ENCODE measurements around the gene PRKG1. TPM values are rescaled to one million over a fixed set of nuclear protein-coding genes. Genes with fewer than 3 reads are reported as not detected.

PRKG1 gene
- polyA plus RNA-seq, 3 donors, result not detected

DNA sequence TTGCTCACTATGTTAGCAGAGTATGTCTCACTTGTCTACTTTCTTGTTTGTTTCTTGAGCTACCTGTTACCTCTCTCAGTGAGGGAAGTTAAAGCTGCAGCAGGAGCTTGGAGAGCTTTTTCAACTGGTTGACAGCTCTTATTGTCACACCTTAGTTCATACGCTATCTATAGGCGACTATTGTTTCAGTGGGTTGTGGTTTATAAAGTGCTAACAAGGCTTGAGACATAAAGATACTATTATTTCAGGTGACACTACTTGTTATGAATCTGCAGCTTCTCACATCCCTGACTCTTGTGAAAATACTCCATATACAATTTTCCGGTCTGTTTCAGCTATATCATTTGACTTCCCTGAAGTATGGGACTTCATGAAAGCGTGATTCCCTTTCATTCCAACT is 457.8 kb downstream of the PRKG1 start:
- Histone ChIP-seq H3K27me3 (ENCODE audit: control insufficient read depth in 2 of 2, insufficient read depth in 2 of 2, low read length in 2 of 2) (no peaks in the 10 kb centered on the region), H3K36me3 (replicated peaks in 1 of 2; ENCODE audit: control insufficient read depth in 1 of 2, insufficient read depth in 2 of 2, low read length in 2 of 2) (no peaks in the 10 kb centered on the region), H3K9ac (ENCODE audit: insufficient read depth, low read length, poor library complexity, severe bottlenecking) (no peak overlapping the region), H4K20me1 (ENCODE audit: insufficient read depth, low read length) (no peaks in the 10 kb centered on the region), H2AFZ (ENCODE audit: insufficient read depth, low read depth, low read length, poor library complexity, severe bottlenecking) (no peak overlapping the region), H3K4me3 (replicated peaks in 1 of 3; ENCODE audit: low read depth in 2 of 3, low read length in 3 of 3) (no peak overlapping the region), H3K4me1 (ENCODE audit: control insufficient read depth in 1 of 2, insufficient read depth in 2 of 2, low read length in 2 of 2) (no peaks in the 10 kb centered on the region), H3K27ac (ENCODE audit: low read depth in 1 of 2, low read length in 2 of 2) (no peak overlapping the region), H3K79me2 (ENCODE audit: insufficient read depth, low read length) (no peaks in the 10 kb centered on the region), H3K9me3 (replicated peaks in 1 of 2; ENCODE audit: control insufficient read depth in 1 of 2, insufficient read depth in 1 of 2, low read length in 2 of 2) (no peaks in the 10 kb centered on the region), H3K4me2 (replicated peaks; ENCODE audit: extremely low read depth, low read length, poor library complexity, severe bottlenecking) (no peak overlapping the region)
- H3K27ac Mint-ChIP-seq, result no peak overlapping the region
- TF ChIP-seq, protein P1, sequence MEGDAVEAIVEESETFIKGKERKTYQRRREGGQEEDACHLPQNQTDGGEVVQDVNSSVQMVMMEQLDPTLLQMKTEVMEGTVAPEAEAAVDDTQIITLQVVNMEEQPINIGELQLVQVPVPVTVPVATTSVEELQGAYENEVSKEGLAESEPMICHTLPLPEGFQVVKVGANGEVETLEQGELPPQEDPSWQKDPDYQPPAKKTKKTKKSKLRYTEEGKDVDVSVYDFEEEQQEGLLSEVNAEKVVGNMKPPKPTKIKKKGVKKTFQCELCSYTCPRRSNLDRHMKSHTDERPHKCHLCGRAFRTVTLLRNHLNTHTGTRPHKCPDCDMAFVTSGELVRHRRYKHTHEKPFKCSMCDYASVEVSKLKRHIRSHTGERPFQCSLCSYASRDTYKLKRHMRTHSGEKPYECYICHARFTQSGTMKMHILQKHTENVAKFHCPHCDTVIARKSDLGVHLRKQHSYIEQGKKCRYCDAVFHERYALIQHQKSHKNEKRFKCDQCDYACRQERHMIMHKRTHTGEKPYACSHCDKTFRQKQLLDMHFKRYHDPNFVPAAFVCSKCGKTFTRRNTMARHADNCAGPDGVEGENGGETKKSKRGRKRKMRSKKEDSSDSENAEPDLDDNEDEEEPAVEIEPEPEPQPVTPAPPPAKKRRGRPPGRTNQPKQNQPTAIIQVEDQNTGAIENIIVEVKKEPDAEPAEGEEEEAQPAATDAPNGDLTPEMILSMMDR (IDR thresholded peaks at IDR 0.05), result no peak
- no peak for DNase-seq
- WGBS (ENCODE audit: insufficient coverage), result no CpG with 5 or more reads among the region's 4 CpGs
- no peaks in the 10 kb centered on the region for H3K4me1 Mint-ChIP-seq
- H3K4me3 Mint-ChIP-seq, result no peak overlapping the region
- peaks cover 0 to 3% (median 0%) of the 10 kb centered on the region in 7 donors for H3K9me3 Mint-ChIP-seq
- no peaks in the 10 kb centered on the region for H3K36me3 Mint-ChIP-seq
- intact Hi-C loops (cut with micrococcal nuclease), result no loop called here
- H3K27me3 Mint-ChIP-seq (ENCODE audit: low read depth in 3 of 3), result peaks cover 0 to 1% (median 1%) of the 10 kb centered on the region in 3 donors

DNA sequence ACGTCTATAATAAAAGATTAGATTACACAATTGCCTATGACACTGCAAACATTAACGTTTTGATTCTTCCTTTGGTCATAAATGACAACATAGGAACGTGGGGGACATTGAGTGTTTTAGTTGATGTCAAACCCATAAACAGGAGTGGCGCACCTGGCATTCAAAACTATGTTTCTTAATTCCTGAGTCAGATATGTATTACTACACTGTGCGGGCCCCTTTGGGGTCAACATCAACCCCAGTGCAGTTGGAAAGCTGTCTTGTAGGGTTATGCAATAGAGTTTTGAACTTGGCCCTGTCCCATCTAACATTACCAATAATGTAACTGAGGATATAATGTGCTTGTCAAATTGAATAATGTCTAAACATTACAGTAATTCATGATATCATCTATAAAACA is 468.6 kb downstream of the PRKG1 start:
- H3K9ac ChIP-seq (ENCODE audit: insufficient read depth, low read length, poor library complexity, severe bottlenecking), result no peak overlapping the region
- H2AFZ ChIP-seq (ENCODE audit: insufficient read depth, low read depth, low read length, poor library complexity, severe bottlenecking), result no peak overlapping the region
- H3K27ac ChIP-seq (ENCODE audit: low read depth in 1 of 2, low read length in 2 of 2), result no peak overlapping the region
- H3K27ac Mint-ChIP-seq, result no peak overlapping the region
- no peaks in the 10 kb centered on the region for H3K4me1 Mint-ChIP-seq
- H4K20me1 ChIP-seq (ENCODE audit: insufficient read depth, low read length), result no peaks in the 10 kb centered on the region
- no peaks in the 10 kb centered on the region for H3K27me3 ChIP-seq (ENCODE audit: control insufficient read depth in 2 of 2, insufficient read depth in 2 of 2, low read length in 2 of 2)
- no peak overlapping the region for H3K4me3 Mint-ChIP-seq
- no peaks in the 10 kb centered on the region for H3K4me1 ChIP-seq (ENCODE audit: control insufficient read depth in 1 of 2, insufficient read depth in 2 of 2, low read length in 2 of 2)
- H3K4me3 ChIP-seq (replicated peaks in 1 of 3; ENCODE audit: low read depth in 2 of 3, low read length in 3 of 3), result no peak overlapping the region
- H3K9me3 ChIP-seq (replicated peaks in 1 of 2; ENCODE audit: control insufficient read depth in 1 of 2, insufficient read depth in 1 of 2, low read length in 2 of 2), result no peaks in the 10 kb centered on the region
- H3K36me3 Mint-ChIP-seq, result no peaks in the 10 kb centered on the region
- H3K79me2 ChIP-seq (ENCODE audit: insufficient read depth, low read length), result no peaks in the 10 kb centered on the region
- intact Hi-C loops (cut with micrococcal nuclease), result no loop called here
- TF ChIP-seq, protein P1 (IDR thresholded peaks at IDR 0.05), result no peak
- no CpG with 5 or more reads among the region's 5 CpGs for WGBS (ENCODE audit: insufficient coverage)
- no peaks in the 10 kb centered on the region for H3K9me3 Mint-ChIP-seq
- H3K4me2 ChIP-seq (replicated peaks; ENCODE audit: extremely low read depth, low read length, poor library complexity, severe bottlenecking), result no peak overlapping the region
- no peak for DNase-seq
- no peaks in the 10 kb centered on the region for H3K27me3 Mint-ChIP-seq (ENCODE audit: low read depth in 3 of 3)
- no peaks in the 10 kb centered on the region for H3K36me3 ChIP-seq (replicated peaks in 1 of 2; ENCODE audit: control insufficient read depth in 1 of 2, insufficient read depth in 2 of 2, low read length in 2 of 2)
